HG03066 (cell line): Measurements from ENCODE around the gene TARS2.

Source experiments
- ATAC-seq: cut with Tn5 transposase; IDR thresholded peaks from one replicate; pipeline ENCODE4 v1.9.1; 2021; ENCODE audit warnings: low read depth; ENCODE audit not compliant: unreplicated experiment

Gene TARS2

GRCh38 chr1:150486966-150487762, at the start of gene TARS2:
TARS2 (plus strand) TSS chr1:150487419; CDS start chr1:150487451, 32 bp downstream.
- ATAC-seq = peak; percentile 99

- no peak for ATAC-seq
Observed at GRCh38 chr1:150441121-150441520, 46.1 kb upstream of the TARS2 start.

GRCh38 chr1:150444232-150444631, 43.0 kb upstream of the TARS2 start:
- ATAC-seq = no peak

- ATAC-seq = no peak
Observed at GRCh38 chr1:150456146-150456647, 31.0 kb upstream of the TARS2 start.

GRCh38 chr1:150464422-150464826, 22.8 kb upstream of the TARS2 start:
- no peak for ATAC-seq

- ATAC-seq = no peak
Observed at GRCh38 chr1:150466964-150467363, 20.3 kb upstream of the TARS2 start.

- ATAC-seq = no peak
Observed at GRCh38 chr1:150469291-150469690, 17.9 kb upstream of the TARS2 start.

- ATAC-seq = no peak
Observed at GRCh38 chr1:150472601-150473200, 14.5 kb upstream of the TARS2 start.

- no peak for ATAC-seq
Observed at GRCh38 chr1:150473659-150474058, 13.6 kb upstream of the TARS2 start.

GRCh38 chr1:150474869-150475268, 12.3 kb upstream of the TARS2 start:
- ATAC-seq = no peak

GRCh38 chr1:150476754-150477153, 10.5 kb upstream of the TARS2 start:
- ATAC-seq = no peak

GRCh38 chr1:150477320-150477719, 9.9 kb upstream of the TARS2 start:
- ATAC-seq = no peak

GRCh38 chr1:150477733-150478132, 9.5 kb upstream of the TARS2 start:
- no peak for ATAC-seq

- no peak for ATAC-seq
Observed at GRCh38 chr1:150479370-150479769, 7.8 kb upstream of the TARS2 start.

- ATAC-seq = no peak
Observed at GRCh38 chr1:150479927-150480352, 7.3 kb upstream of the TARS2 start.

- ATAC-seq = no peak
Observed at GRCh38 chr1:150484431-150484830, 2.8 kb upstream of the TARS2 start.

GRCh38 chr1:150484861-150485260, 2.4 kb upstream of the TARS2 start:
- ATAC-seq = no peak

GRCh38 chr1:150487763-150488115, 520 bp downstream of the TARS2 start:
- ATAC-seq = no peak

- ATAC-seq = no peak
Observed at GRCh38 chr1:150493175-150493574, 6.0 kb downstream of the TARS2 start.

GRCh38 chr1:150498342-150498741, 11.1 kb downstream of the TARS2 start:
- no peak for ATAC-seq

GRCh38 chr1:150505431-150505830, 18.2 kb downstream of the TARS2 start:
- no peak for ATAC-seq
